Heart right ventricle (tissue), 16 donors: ENCODE results near the gene PDE4D. TPM values are rescaled to one million over a fixed set of nuclear protein-coding genes. Genes with fewer than 3 reads are reported as not detected.

ENCODE experiments used
- ATAC-seq, 8 donors: fragments of 200-7000 bp; cut with Tn5 transposase; one replicate each; pipeline ENCODE4 v1.9.1; 2020; ENCODE audit warnings: mild to moderate bottlenecking in 8 of 8, moderate library complexity in 8 of 8, moderate number of reproducible peaks in 1 of 8
- DNase-seq, 2 donors: peaks; one replicate each; pipeline ENCODE4 v3.0.0-alpha.2; 2020
- H3K27ac ChIP-seq, 10 donors: fragments of 200-600 bp; sonication (generic) in 2 of 10; one replicate each; pipeline versions ENCODE4 v1.5.0 to v1.8.0; 2020 to 2022; ENCODE audit warnings: mild to moderate bottlenecking in 3 of 10
- H3K27me3 ChIP-seq, 7 donors: fragments of 200-600 bp; one replicate each; pipeline ENCODE4 v1.8.0; 2021 to 2022; ENCODE audit warnings: mild to moderate bottlenecking in 2 of 7
- H3K36me3 ChIP-seq, 9 donors: fragments of 200-600 bp; sonication (generic) in 1 of 9; one replicate each; pipeline versions ENCODE4 v1.5.0 to v1.8.0; 2020 to 2022; ENCODE audit warnings: mild to moderate bottlenecking in 2 of 9
- H3K4me1 ChIP-seq, 9 donors: fragments of 200-600 bp; sonication (generic) in 1 of 9; one replicate each; pipeline versions ENCODE4 v1.5.0 to v1.8.0; 2020 to 2022; ENCODE audit warnings: mild to moderate bottlenecking in 4 of 9
- H3K4me3 ChIP-seq, 10 donors: fragments of 200-600 bp; sonication (generic) in 2 of 10; one replicate each; pipeline versions ENCODE4 v1.5.0 to v1.8.0; 2020 to 2022; ENCODE audit warnings: mild to moderate bottlenecking in 7 of 10, moderate library complexity in 2 of 10
- H3K9me3 ChIP-seq, 11 donors: fragments of 200-600 bp in 10 of 11; sonication (generic) in 2 of 11; one replicate each; pipeline versions ENCODE4 v1.5.0 to v1.8.0; 2013 to 2022; ENCODE audit warnings: mild to moderate bottlenecking in 2 of 11, control low read depth in 1 of 11, moderate library complexity in 1 of 11
- CTCF ChIP-seq, 9 donors: fragments of 200-600 bp; sonication (generic) in 2 of 9; IDR thresholded peaks; one replicate each; pipeline versions ENCODE4 v1.5.0 to v1.8.0; 2021 to 2022; ENCODE audit warnings: antibody characterized with exemption in 9 of 9, mild to moderate bottlenecking in 5 of 9, moderate library complexity in 1 of 9
- WGBS, 2 donors: extraction: QIAGEN DNeasy Blood & Tissue Kit; methylation state at CpG; one replicate each; pipeline ENCODE4 v1.1.7; 2013; ENCODE audit warnings: inconsistent platforms in 1 of 2; 5-methylcytosine and 5-hydroxymethylcytosine counted together
- intact Hi-C, 10 donors: fragments of 100-400 bp; cut with DNase I; formaldehyde crosslinking; loops; one replicate each; pipeline versions ENCODE4 v1.11.1 to v1.14.2; 2022
- polyA plus RNA-seq, 2 donors: library from polyadenylated mRNA; stranded (reverse); fragments of 200-250 nt; gene quantifications; one replicate each; pipeline ENCODE4 v1.2.3, GENCODE V29; 2013
- total RNA-seq, 10 donors: library from RNA; stranded (reverse); fragmentation: NEBNext Ultra II Directional in 3 of 10; extraction: Animal tissue kit (Norgen Biotek cat#: 25700) in 3 of 10; gene quantifications; one replicate each; pipeline versions ENCODE4 v1.2.1 to v1.2.4, GENCODE V29; 2021 to 2023
- donor health status: Arrhythmogenic right ventricular cardiomyopathy.
- donor health status: ischemic (EF 13 %, LVEDD 7.1; RV severe dilation, severe dysfunction).
- donor health status: healthy with polysubstance abuse.
- donor health status: DM: no; HTN: yes; CAD: no.
- donor health status: DM: no; HTN: no; CAD: no.
- donor health status: ischemic (EF 25% LVEDD 6.9; RV normal size, moderate dysfunction).
- donor health status: ischemic (EF 25% LVEDD 5.7; RV mildly dilated, moderate dysfunction).
- donor health status: healthy.
- donor health status: DM: yes; HTN: yes; CAD: no.
- donor health status: Ischemic cardiomyopathy.
- donor health status: ischemic (EF 35%, LVEDD 5.7; RV mildly dilated, moderate dysfunction).
- donor health status: nonischemic (EF 11% LVEDD 7.7; RV severe dilation, severe dysfunction).
- donor health status: DM: yes; HTN: yes; CAD: no.
- donor health status: PGD.
- donor health status: ischemic (EF 29% LVEDD 5.4; RV normal size, mild dysfunction).
- donor health status: nonischemic (EF 23%, LVEDD 6.1; RV moderate dilation, normal function).

The PDE4D gene
- total and polyA plus RNA-seq, 12 donors = 5.8 to 83.2 (median 39.5) TPM

- no peak for TF ChIP-seq CTCF (IDR thresholded peaks at IDR 0.05)
- no peaks in the 10 kb centered on the region for H3K4me1 ChIP-seq
- H3K4me3 ChIP-seq = no peak overlapping the region
- intact Hi-C loops = loop anchor here in 1 of 10 donors (10.0 kb wide), 1 partner anchor 145 kb away; no protein-coding TSS in a partner anchor
- 94 to 97% methylated on average over 2 of the region's 2 CpGs for WGBS, 2 donors
- no peak overlapping the region for H3K27ac ChIP-seq
- no peak for DNase-seq
- no peak for ATAC-seq
- H3K27me3 ChIP-seq = no peaks in the 10 kb centered on the region
- no peaks in the 10 kb centered on the region for H3K36me3 ChIP-seq
- no peaks in the 10 kb centered on the region for H3K9me3 ChIP-seq
These were observed 163.7 kb downstream of the PDE4D start for GRCh38 chr5:59729820-59730219.

DNA sequence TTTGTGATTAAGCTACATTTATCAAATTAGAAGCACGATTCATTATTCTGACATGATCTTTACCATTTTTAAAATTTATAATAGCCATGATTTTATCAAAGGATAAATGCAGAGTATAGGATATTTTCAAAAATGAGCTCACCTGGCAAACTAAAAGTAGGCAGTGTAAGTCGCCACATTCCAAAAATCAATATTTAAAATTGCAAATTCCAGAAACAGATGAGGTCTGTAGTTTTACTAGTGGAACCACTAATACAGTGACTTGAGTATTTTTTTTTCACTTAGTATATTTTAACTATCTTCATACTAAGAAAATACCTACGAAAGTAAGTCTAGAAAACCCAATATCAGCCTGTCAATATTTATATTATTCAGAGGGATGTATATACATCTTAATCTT lies 164.2 kb downstream of the PDE4D start:
- H3K9me3 ChIP-seq = no peaks in the 10 kb centered on the region
- no peak for ATAC-seq
- H3K36me3 ChIP-seq = no peaks in the 10 kb centered on the region
- WGBS, 2 donors = 98% methylated on average over 3 of the region's 3 CpGs
- intact Hi-C loops = no loop called here
- DNase-seq = no peak
- no peaks in the 10 kb centered on the region for H3K4me1 ChIP-seq
- no peak for TF ChIP-seq CTCF (IDR thresholded peaks at IDR 0.05)
- H3K27me3 ChIP-seq = no peaks in the 10 kb centered on the region
- H3K4me3 ChIP-seq = no peak overlapping the region
- no peak overlapping the region for H3K27ac ChIP-seq

DNA sequence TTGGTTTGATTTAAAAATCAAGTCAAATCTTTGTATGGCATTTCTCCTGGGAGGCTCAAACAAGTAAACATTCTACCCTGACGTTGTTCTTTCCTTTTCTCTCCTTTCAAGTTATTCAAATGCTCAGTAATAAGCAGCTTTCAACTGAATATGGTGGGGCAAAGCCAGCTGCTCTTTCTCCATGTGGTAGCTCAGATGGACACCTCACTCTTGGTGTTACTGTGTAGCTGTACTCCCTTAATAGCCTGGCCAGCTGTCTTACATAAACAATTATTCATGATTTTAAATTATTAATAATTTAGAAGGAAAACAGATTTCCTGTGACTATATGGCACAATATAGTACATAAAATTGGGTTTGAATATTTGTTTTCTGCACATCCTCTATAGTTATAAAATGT lies 165.2 kb downstream of the PDE4D start:
- H3K27ac ChIP-seq = no peak overlapping the region
- H3K36me3 ChIP-seq = no peaks in the 10 kb centered on the region
- no peaks in the 10 kb centered on the region for H3K27me3 ChIP-seq
- DNase-seq (no peak), ATAC-seq (no peak)
- intact Hi-C loops = no loop called here
- no peak overlapping the region for H3K4me3 ChIP-seq
- no peak for TF ChIP-seq CTCF (IDR thresholded peaks at IDR 0.05)
- 43 to 47% methylated on average over 1 of the region's 1 CpG for WGBS, 2 donors
- H3K4me1 ChIP-seq = no peaks in the 10 kb centered on the region
- H3K9me3 ChIP-seq = no peaks in the 10 kb centered on the region

DNA sequence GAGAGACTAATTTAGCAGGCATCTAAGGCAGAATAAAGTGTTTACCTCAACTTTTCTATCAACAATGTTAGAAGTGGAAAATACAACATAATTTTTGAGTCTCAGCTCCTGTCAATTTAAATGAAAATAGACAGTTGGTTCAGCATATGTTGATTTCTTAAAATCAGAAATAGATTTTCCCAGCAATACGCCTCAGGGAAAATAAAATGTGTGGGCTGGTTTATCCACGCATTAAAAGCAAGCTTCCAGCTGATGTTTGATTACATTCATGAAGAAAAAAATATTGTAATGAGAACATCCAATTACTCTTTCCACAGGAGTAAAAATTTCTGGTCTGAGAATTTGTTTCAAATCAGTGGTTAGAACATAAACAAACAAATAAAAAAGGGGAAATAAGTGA lies 166.3 kb downstream of the PDE4D start:
- WGBS, 2 donors = 82 to 86% methylated on average over 2 of the region's 2 CpGs

More for the DNA sequence above, 166.3 kb downstream of the PDE4D start:
- Histone ChIP-seq H3K4me3 (no peak overlapping the region), H3K27ac (no peak overlapping the region), H3K36me3 (no peaks in the 10 kb centered on the region), H3K4me1 (no peaks in the 10 kb centered on the region), H3K9me3 (no peaks in the 10 kb centered on the region), H3K27me3 (no peaks in the 10 kb centered on the region)
- DNase-seq (no peak), ATAC-seq (no peak)
- intact Hi-C loops = no loop called here
- TF ChIP-seq CTCF (IDR thresholded peaks at IDR 0.05) = no peak
